PC-3 (cell line): Measurements from ENCODE around the gene SLC9A9. TPM values are rescaled to one million over a fixed set of nuclear protein-coding genes. Genes with fewer than 3 reads are reported as not detected.

ENCODE experiments used
- ATAC-seq: fragments of 200-7000 bp; cut with Tn5 transposase; 2 replicates; pipeline ENCODE4 v1.9.1; 2020; ENCODE audit warnings: mild to moderate bottlenecking, moderate library complexity
- BruUV-seq: library from RNA; stranded (reverse); fragments of 400-500 nt; replicated peaks from 2 replicates; lab custom pipeline; 2021; lab: Mats Ljungman, UMichigan
- CTCF ChIA-PET: fragments of 300-600 bp; sonication (Branson Sonifier 250); formaldehyde crosslinking; loops from one replicate; lab custom pipeline; 2022; ENCODE audit warnings: antibody characterized with exemption; lab: Charles Lee
- POLR2A ChIA-PET: fragments of 300-600 bp; sonication (Branson Sonifier 250); formaldehyde crosslinking; loops from one replicate; lab custom pipeline; 2022; ENCODE audit warnings: antibody characterized with exemption; ENCODE audit not compliant: unreplicated experiment; lab: Charles Lee
- DNase-seq: peaks from one replicate; pipeline ENCODE4 v3.0.0-alpha.2; 2015
- H2AFZ ChIP-seq: fragments of 300-600 bp; sonication (generic); 2 replicates; pipeline ENCODE4 v1.6.0; 2016; ENCODE audit warnings: antibody characterized with exemption, low read length
- H3F3A ChIP-seq: fragments of 300-600 bp; sonication (generic); one replicate; pipeline ENCODE4 v1.6.0; 2017; ENCODE audit warnings: antibody characterized with exemption, low read length, control low read depth, mild to moderate bottlenecking; ENCODE audit not compliant: unreplicated experiment
- H3K27ac ChIP-seq: fragments of 300-600 bp; sonication (generic); 2 replicates; pipeline ENCODE4 v1.5.1; 2016; ENCODE audit warnings: mild to moderate bottlenecking, low read length
- H3K27me3 ChIP-seq: fragments of 300-600 bp; sonication (generic); 2 replicates; pipeline ENCODE4 v1.6.1; 2016; ENCODE audit warnings: low read length, mixed read lengths
- H3K36me3 ChIP-seq: fragments of 300-600 bp; sonication (generic); 2 replicates; pipeline ENCODE4 v1.6.1; 2016; ENCODE audit warnings: low read depth, mixed run types, low read length, mixed read lengths
- H3K4me1 ChIP-seq: fragments of 300-600 bp; sonication (generic); 2 replicates; pipeline ENCODE4 v1.5.1; 2016; ENCODE audit warnings: low read length; ENCODE audit not compliant: insufficient read depth
- H3K4me2 ChIP-seq: fragments of 300-600 bp; sonication (generic); 2 replicates; pipeline ENCODE4 v1.6.0; 2016; ENCODE audit warnings: low read length
- H3K4me3 ChIP-seq: fragments of 300-600 bp; sonication (generic); 2 replicates; pipeline ENCODE4 v1.5.1; 2016; ENCODE audit warnings: mild to moderate bottlenecking, low read length, mixed read lengths
- H3K79me2 ChIP-seq: fragments of 300-600 bp; sonication (generic); 2 replicates; pipeline ENCODE4 v1.6.1; 2017; ENCODE audit warnings: low read length, mixed read lengths
- H3K9ac ChIP-seq: fragments of 300-600 bp; sonication (generic); 2 replicates; pipeline ENCODE4 v1.6.0; 2016; ENCODE audit warnings: mild to moderate bottlenecking, low read length
- H3K9me2 ChIP-seq: fragments of 300-600 bp; sonication (generic); replicated peaks from 2 replicates; pipeline ENCODE4 v1.6.1; 2016; ENCODE audit warnings: mixed run types, low read length, mixed read lengths
- H3K9me3 ChIP-seq: fragments of 300-600 bp; sonication (generic); 2 replicates; pipeline ENCODE4 v1.6.1; 2016; ENCODE audit warnings: low read length, mixed read lengths
- H4K20me1 ChIP-seq: fragments of 300-600 bp; sonication (generic); 2 replicates; pipeline ENCODE4 v1.6.1; 2016; ENCODE audit warnings: low read length, mixed read lengths
- EZH2 ChIP-seq: fragments of 300-600 bp; sonication (generic); IDR thresholded peaks from one replicate; pipeline ENCODE4 v1.6.1; 2017; ENCODE audit warnings: antibody characterized with exemption, mild to moderate bottlenecking, low read length; ENCODE audit not compliant: unreplicated experiment
- EZH2phosphoT487 ChIP-seq: fragments of 300-600 bp; sonication (generic); IDR thresholded peaks from 2 replicates; pipeline ENCODE4 v1.6.1; 2018; ENCODE audit warnings: mild to moderate bottlenecking, antibody characterized with exemption, low read length, borderline replicate concordance
- intact Hi-C: fragments of 100-400 bp; cut with micrococcal nuclease; formaldehyde crosslinking; loops from 2 replicates; pipeline ENCODE4 v1.9.0; 2023
- total RNA-seq: library from RNA; depleted of rRNA; stranded (reverse); fragments of >200 nt; gene quantifications from 2 replicates; pipeline ENCODE4 v1.2.3, GENCODE V29; 2014
- TF ChIP-seq, protein P1 (sequence below): fragments of 300-600 bp; sonication (generic); conservative IDR thresholded peaks from 2 replicates; pipeline ENCODE4 v1.5.1; 2017; ENCODE audit warnings: antibody characterized with exemption, low read depth, mild to moderate bottlenecking, low read length

The SLC9A9 gene
- total RNA-seq, 1 experiment from 2014 or later = 0.07 TPM

- Histone ChIP-seq H3K4me2 (no peak overlapping the region), H3K36me3 (no peaks in the 10 kb centered on the region), H3F3A (no peaks in the 10 kb centered on the region), H3K9ac (no peak overlapping the region), H3K4me1 (no peaks in the 10 kb centered on the region), H3K4me3 (no peak overlapping the region), H3K27me3 (no peaks in the 10 kb centered on the region), H3K79me2 (no peaks in the 10 kb centered on the region), H3K9me3 (no peaks in the 10 kb centered on the region), H4K20me1 (no peaks in the 10 kb centered on the region), H3K27ac (no peak overlapping the region), H3K9me2 (no peaks in the 10 kb centered on the region), H2AFZ (no peak overlapping the region)
- ATAC-seq (no peak), DNase-seq (no peak)
- ChIA-PET CTCF (no interaction called here), POLR2A (no interaction called here)
- intact Hi-C loops = no loop called here
- no TSS peak for BruUV-seq
- no peak for TF ChIP-seq EZH2
- no peak for TF ChIP-seq EZH2phosphoT487
- TF ChIP-seq, protein P1, sequence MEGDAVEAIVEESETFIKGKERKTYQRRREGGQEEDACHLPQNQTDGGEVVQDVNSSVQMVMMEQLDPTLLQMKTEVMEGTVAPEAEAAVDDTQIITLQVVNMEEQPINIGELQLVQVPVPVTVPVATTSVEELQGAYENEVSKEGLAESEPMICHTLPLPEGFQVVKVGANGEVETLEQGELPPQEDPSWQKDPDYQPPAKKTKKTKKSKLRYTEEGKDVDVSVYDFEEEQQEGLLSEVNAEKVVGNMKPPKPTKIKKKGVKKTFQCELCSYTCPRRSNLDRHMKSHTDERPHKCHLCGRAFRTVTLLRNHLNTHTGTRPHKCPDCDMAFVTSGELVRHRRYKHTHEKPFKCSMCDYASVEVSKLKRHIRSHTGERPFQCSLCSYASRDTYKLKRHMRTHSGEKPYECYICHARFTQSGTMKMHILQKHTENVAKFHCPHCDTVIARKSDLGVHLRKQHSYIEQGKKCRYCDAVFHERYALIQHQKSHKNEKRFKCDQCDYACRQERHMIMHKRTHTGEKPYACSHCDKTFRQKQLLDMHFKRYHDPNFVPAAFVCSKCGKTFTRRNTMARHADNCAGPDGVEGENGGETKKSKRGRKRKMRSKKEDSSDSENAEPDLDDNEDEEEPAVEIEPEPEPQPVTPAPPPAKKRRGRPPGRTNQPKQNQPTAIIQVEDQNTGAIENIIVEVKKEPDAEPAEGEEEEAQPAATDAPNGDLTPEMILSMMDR = no peak
Measured at GRCh38 chr3:143495527-143495926, 352.7 kb downstream of the SLC9A9 start.

- Histone ChIP-seq H3K9me3 (no peaks in the 10 kb centered on the region), H3K4me2 (no peak overlapping the region), H3K36me3 (no peaks in the 10 kb centered on the region), H3K79me2 (no peaks in the 10 kb centered on the region), H2AFZ (no peak overlapping the region), H3K4me1 (no peaks in the 10 kb centered on the region), H3K27ac (no peak overlapping the region), H4K20me1 (no peaks in the 10 kb centered on the region), H3K4me3 (no peak overlapping the region), H3K9ac (no peak overlapping the region), H3F3A (no peaks in the 10 kb centered on the region), H3K27me3 (no peaks in the 10 kb centered on the region), H3K9me2 (no peaks in the 10 kb centered on the region)
- no peak for DNase-seq
- TF ChIP-seq EZH2phosphoT487 (no peak), EZH2 (no peak)
- TF ChIP-seq, protein P1 = no peak
- BruUV-seq = no TSS peak
- intact Hi-C loops = no loop called here
- POLR2A ChIA-PET = no interaction called here
- CTCF ChIA-PET = no interaction called here
- ATAC-seq = no peak
Measured at GRCh38 chr3:143486611-143487010, 361.7 kb downstream of the SLC9A9 start.

GRCh38 chr3:143484846-143485512 lies 363.3 kb downstream of the SLC9A9 start:
- no peak overlapping the region for H3K27ac ChIP-seq
- H3K4me2 ChIP-seq = no peak overlapping the region
- no peak overlapping the region for H2AFZ ChIP-seq
- intact Hi-C loops = no loop called here
- H3K36me3 ChIP-seq = no peaks in the 10 kb centered on the region
- BruUV-seq = no TSS peak
- ChIA-PET POLR2A (no interaction called here), CTCF (no interaction called here)
- no peak overlapping the region for H3K4me3 ChIP-seq
- H3K79me2 ChIP-seq = no peaks in the 10 kb centered on the region
- no peak overlapping the region for H3K9ac ChIP-seq
- no peak for ATAC-seq
- no peaks in the 10 kb centered on the region for H3K4me1 ChIP-seq
- H3K27me3 ChIP-seq = no peaks in the 10 kb centered on the region
- H3K9me3 ChIP-seq = no peaks in the 10 kb centered on the region
- no peaks in the 10 kb centered on the region for H3K9me2 ChIP-seq
- no peak for DNase-seq
- H3F3A ChIP-seq = no peaks in the 10 kb centered on the region
- no peaks in the 10 kb centered on the region for H4K20me1 ChIP-seq
- TF ChIP-seq EZH2phosphoT487 = no peak
- TF ChIP-seq, protein P1 = no peak
- TF ChIP-seq EZH2 = no peak
